SK-N-MC (cell line): ENCODE measurements around the gene TRIP6.

Experiments used
- EZH2 ChIP-seq: fragments of 200-600 bp; sonication (generic); IDR thresholded peaks from one replicate; pipeline ENCODE4 v1.6.1; 2017; ENCODE audit warnings: antibody characterized with exemption
- POLR2AphosphoS5 ChIP-seq: IDR thresholded peaks from 2 replicates; pipeline ENCODE4 v1.6.1; 2012; ENCODE audit warnings: mild to moderate bottlenecking, low read depth, low read length, borderline replicate concordance

DNA sequence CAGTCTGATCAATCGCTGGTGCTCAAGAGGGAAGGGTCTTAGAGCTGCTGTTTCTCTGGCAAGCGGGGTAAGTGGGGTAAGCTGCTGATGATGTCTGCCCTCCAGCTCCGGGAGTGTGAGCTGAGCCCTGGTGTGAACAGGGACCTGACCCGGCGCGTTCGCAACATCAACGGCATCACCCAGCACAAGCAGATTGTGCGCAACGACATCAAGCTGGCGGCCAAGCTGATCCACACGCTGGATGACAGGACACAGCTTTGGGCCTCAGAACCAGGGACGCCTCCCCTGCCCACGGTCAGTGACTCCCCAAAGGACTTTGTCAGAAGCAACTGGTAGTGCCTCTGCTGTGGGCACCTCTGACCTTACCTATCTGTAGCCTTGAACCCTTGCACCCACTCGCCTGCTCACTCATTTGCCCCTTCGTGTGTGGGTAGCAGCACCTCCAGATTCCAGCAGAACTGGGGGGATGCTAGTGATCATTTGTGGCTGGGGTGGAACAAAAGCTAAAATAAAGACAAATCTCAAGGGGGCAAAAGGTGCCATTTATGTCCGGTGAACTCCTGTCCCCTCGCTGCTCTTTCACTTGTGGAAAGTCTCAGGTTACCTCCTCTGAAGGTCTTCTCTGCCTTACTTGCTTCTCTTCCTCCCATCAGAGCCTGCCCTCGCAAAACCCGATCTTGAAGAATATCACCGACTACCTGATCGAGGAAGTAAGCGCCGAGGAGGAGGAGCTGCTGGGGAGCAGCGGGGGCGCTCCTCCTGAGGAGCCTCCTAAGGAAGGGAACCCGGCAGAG is 19.2 kb downstream of the TRIP6 start:
- TF ChIP-seq EZH2 (no peak), POLR2AphosphoS5 (no peak; the same call in 1 of the 2 replicates)
